Keratinocyte (primary cell): Measurements from ENCODE around the gene C19orf38. TPM values are rescaled to one million over a fixed set of nuclear protein-coding genes. Genes with fewer than 3 reads are reported as not detected.

Experiments used
- DNase-seq: peaks from one replicate; pipeline ENCODE4 v3.0.0-alpha.2; 2011; ENCODE audit warnings: low read depth, missing footprints, low spot score
- FAIRE-seq: peaks from 2 replicates; lab custom pipeline; 2011; peaks lifted over from hg19 to GRCh38; lab: Jason Lieb, UNC
- H2AFZ ChIP-seq: 2 replicates; pipeline ENCODE4 v1.6.0; 2012; ENCODE audit warnings: low read length, control low read depth, inconsistent platforms; ENCODE audit not compliant: control insufficient read depth
- H3K27ac ChIP-seq: 2 replicates; pipeline ENCODE4 v1.5.1; 2011; ENCODE audit warnings: low read length; ENCODE audit not compliant: control insufficient read depth, insufficient read depth
- H3K27me3 ChIP-seq: 3 replicates; pipeline ENCODE4 v1.6.0; 2011; ENCODE audit warnings: low read length; ENCODE audit not compliant: control insufficient read depth, insufficient read depth; ENCODE audit errors: extremely low read depth
- H3K36me3 ChIP-seq, 2 experiments: 2 replicates in 1 of 2; 3 replicates in 1 of 2; pipeline ENCODE4 v1.5.1; 2011; ENCODE audit warnings: low read length in 2 of 2, mild to moderate bottlenecking in 1 of 2; ENCODE audit not compliant: control insufficient read depth in 2 of 2, insufficient read depth in 2 of 2; ENCODE audit errors: extremely low read depth in 1 of 2
- H3K4me1 ChIP-seq: 3 replicates; pipeline ENCODE4 v1.5.1; 2011; ENCODE audit warnings: low read length; ENCODE audit not compliant: control insufficient read depth, insufficient read depth; ENCODE audit errors: extremely low read depth
- H3K4me2 ChIP-seq: 3 replicates; pipeline ENCODE4 v1.6.0; 2011; ENCODE audit warnings: low read depth, low read length; ENCODE audit not compliant: control insufficient read depth, insufficient read depth; ENCODE audit errors: extremely low read depth
- H3K4me3 ChIP-seq, 3 experiments: fragments of 200-600 bp in 1 of 3; sonication (generic) in 1 of 3; 2 replicates in 2 of 3; 3 replicates in 1 of 3; pipeline ENCODE4 v1.5.1; 2011 to 2016; ENCODE audit warnings: low read length in 3 of 3, mild to moderate bottlenecking in 3 of 3, control low read depth in 2 of 3, inconsistent platforms in 1 of 3, low read depth in 1 of 3, mixed read lengths in 1 of 3, mixed run types in 1 of 3, moderate library complexity in 1 of 3; ENCODE audit not compliant: control insufficient read depth in 2 of 3, insufficient read depth in 2 of 3; ENCODE audit errors: extremely low read depth in 1 of 3
- H3K79me2 ChIP-seq: 2 replicates; pipeline ENCODE4 v1.6.0; 2012; ENCODE audit warnings: low read length; ENCODE audit not compliant: control insufficient read depth, insufficient read depth
- H3K9ac ChIP-seq: 3 replicates; pipeline ENCODE4 v1.6.0; 2011; ENCODE audit warnings: low read length; ENCODE audit not compliant: control insufficient read depth, insufficient read depth; ENCODE audit errors: extremely low read depth
- H3K9me1 ChIP-seq: 3 replicates; pipeline ENCODE4 v1.6.0; 2011; ENCODE audit warnings: low read length; ENCODE audit not compliant: control insufficient read depth, insufficient read depth; ENCODE audit errors: extremely low read depth
- H3K9me3 ChIP-seq: 2 replicates; pipeline ENCODE4 v1.5.1; 2012; ENCODE audit warnings: low read depth, low read length; ENCODE audit not compliant: control insufficient read depth
- H4K20me1 ChIP-seq: 3 replicates; pipeline ENCODE4 v1.6.0; 2011; ENCODE audit warnings: low read length; ENCODE audit not compliant: control insufficient read depth, insufficient read depth; ENCODE audit errors: extremely low read depth
- CTCF ChIP-seq, 3 experiments: IDR thresholded peaks in 1 of 3; conservative IDR thresholded peaks in 1 of 3; optimal IDR thresholded peaks in 1 of 3; 2 replicates in 2 of 3; 3 replicates in 1 of 3; pipeline versions ENCODE3 to v1.5.1; 2011; ENCODE audit warnings: low read length in 3 of 3, mild to moderate bottlenecking in 3 of 3, moderate library complexity in 2 of 3, control low read depth in 1 of 3, inconsistent platforms in 1 of 3; ENCODE audit not compliant: insufficient read depth in 2 of 3; ENCODE audit errors: extremely low read depth in 1 of 3
- EZH2 ChIP-seq: IDR thresholded peaks from one replicate; pipeline ENCODE4 v1.6.1; 2012; ENCODE audit warnings: inconsistent platforms, mild to moderate bottlenecking, low read length, moderate library complexity
- dilution Hi-C: fragments of 300-500 bp; cut with MboI; formaldehyde crosslinking; loops from one replicate; pipeline ENCODE4 v1.7.0; 2020; ENCODE audit warnings: low sequenced_read_pairs; ENCODE audit not compliant: extremely low pct_ligation_motif_present
- polyA plus RNA-seq, 5 experiments: library from polyadenylated mRNA; depleted of rRNA in 3 of 5; stranded (reverse) in 3 of 5; stranded (forward) in 1 of 5; unstranded in 1 of 5; fragments of >200 nt; gene quantifications; 1 replicate in 1 of 5; 2 replicates in 3 of 5; 3 replicates in 1 of 5; pipeline versions ENCODE4 v1.2.1 to v1.2.3, GENCODE V29; 2011 to 2012; ENCODE audit warnings: missing spikeins in 2 of 5, low read depth in 1 of 5, low replicate concordance in 1 of 5

C19orf38 gene
- polyA plus RNA-seq, 1 donor (not counting 4 experiments of a cell fraction or from before 2014, with no cell fraction given) = 0.14 TPM

- Histone ChIP-seq H3K4me2 (no peak overlapping the region), H3K9ac (no peak overlapping the region), H3K27me3 (no peaks in the 10 kb centered on the region), H3K36me3 (peaks cover 11 to 14% of the 10 kb centered on the region in 2 experiments), H3K4me1 (peaks cover 11% of the 10 kb centered on the region), H4K20me1 (peaks cover 11% of the 10 kb centered on the region), H3K9me3 (no peaks in the 10 kb centered on the region), H3K27ac (no peak overlapping the region), H3K9me1 (peaks cover 2% of the 10 kb centered on the region), H2AFZ (no peak overlapping the region), H3K4me3 (no peak overlapping the region), H3K79me2 (peaks cover 72% of the 10 kb centered on the region)
- dilution Hi-C loops = no loop called here
- DNase-seq (no peak), FAIRE-seq (no peak)
- TF ChIP-seq CTCF (optimal IDR thresholded peaks at IDR 0.05 in 1 of 3, IDR thresholded peaks at IDR 0.05 in 1 of 3, conservative IDR thresholded peaks at IDR 0.05 in 1 of 3; ENCODE audit: extremely low read depth in 1 of 3, insufficient read depth in 2 of 3, low read length in 3 of 3) (no peak), EZH2 (no peak)
These were observed 36.1 kb downstream of the C19orf38 start for GRCh38 chr19:10884274-10884673.

- H3K27ac ChIP-seq = no peak overlapping the region
- FAIRE-seq = no peak
These were observed 37.3 kb downstream of the C19orf38 start for GRCh38 chr19:10885201-10886169.

More at GRCh38 chr19:10885201-10886169, 37.3 kb downstream of the C19orf38 start:
- peaks cover 2% of the 10 kb centered on the region for H3K9me1 ChIP-seq
- no peak overlapping the region for H2AFZ ChIP-seq
- H3K9ac ChIP-seq = no peak overlapping the region
- no peaks in the 10 kb centered on the region for H3K27me3 ChIP-seq
- H3K79me2 ChIP-seq = peaks cover 62% of the 10 kb centered on the region
- TF ChIP-seq CTCF (optimal IDR thresholded peaks at IDR 0.05 in 1 of 3, IDR thresholded peaks at IDR 0.05 in 1 of 3, conservative IDR thresholded peaks at IDR 0.05 in 1 of 3; ENCODE audit: extremely low read depth in 1 of 3, insufficient read depth in 2 of 3, low read length in 3 of 3) (no peak), EZH2 (no peak)
- no peaks in the 10 kb centered on the region for H3K9me3 ChIP-seq
- dilution Hi-C loops = no loop called here
- H3K4me1 ChIP-seq = peaks cover 11% of the 10 kb centered on the region
- peaks cover 11% of the 10 kb centered on the region for H4K20me1 ChIP-seq
- H3K4me3 ChIP-seq = no peak overlapping the region
- no peak for DNase-seq
- peaks cover 8 to 9% of the 10 kb centered on the region in 2 experiments for H3K36me3 ChIP-seq
- no peak overlapping the region for H3K4me2 ChIP-seq
